ENCODE data around the gene UBE4A.

The UBE4A gene

DNA sequence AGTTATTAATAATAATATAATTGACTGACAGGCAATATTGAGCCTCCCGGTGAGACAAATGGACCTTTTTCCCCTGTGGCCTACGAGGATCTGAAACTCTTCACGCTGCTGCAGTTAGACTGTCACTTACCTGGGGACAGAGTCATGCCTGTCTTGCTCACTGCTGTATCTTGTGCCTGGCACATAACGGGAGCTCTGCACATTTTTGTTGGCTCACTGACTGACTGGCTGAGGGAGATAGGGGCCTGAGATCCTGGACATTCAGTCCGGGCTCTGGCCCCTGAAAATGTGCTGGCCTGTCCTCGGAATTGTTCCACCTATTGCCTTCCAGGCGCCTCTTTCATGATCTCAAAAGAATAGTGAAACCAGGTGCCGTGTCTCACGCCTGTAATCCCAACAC is 16.2 kb upstream of the UBE4A start:
- TF ChIP-seq POLR2AphosphoS5 (IDR thresholded peaks at IDR 0.05; ENCODE audit: low read depth, low read length) (no peak), POLR2A (IDR thresholded peaks at IDR 0.05; ENCODE audit: low read depth, low read length) (no peak), TAF1 (IDR thresholded peaks at IDR 0.05; ENCODE audit: borderline replicate concordance, low read depth, low read length) (no peak)
- FAIRE-seq (no peak), DNase-seq (ENCODE audit: insufficient read length) (no peak)

DNA sequence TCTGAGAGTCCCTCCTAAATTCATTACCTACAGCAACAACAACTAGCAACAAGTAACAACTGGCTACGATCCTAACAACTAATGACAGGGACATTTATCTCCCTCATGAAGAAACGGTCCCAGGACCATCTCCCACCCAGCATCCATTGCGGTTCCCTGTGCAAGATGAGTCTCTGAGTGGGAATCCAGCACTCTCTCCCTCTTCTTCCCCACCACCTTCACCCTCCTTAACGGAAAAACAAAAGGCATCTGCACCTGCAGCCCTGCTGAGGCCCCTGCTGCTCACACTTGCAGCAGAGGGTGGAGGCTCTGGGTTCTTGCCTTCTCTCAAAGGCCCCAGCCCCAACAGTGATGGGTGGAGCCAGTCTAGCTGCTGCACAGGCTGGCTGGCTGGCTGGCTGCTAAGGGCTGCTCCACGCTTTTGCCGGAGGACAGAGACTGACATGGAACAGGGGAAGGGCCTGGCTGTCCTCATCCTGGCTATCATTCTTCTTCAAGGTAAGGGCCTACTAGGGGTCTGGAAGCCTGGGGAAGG is 15.4 kb upstream of the UBE4A start, which contains the start of gene CD3G:
CD3G (plus strand) TSS at position 364 of the 535 bp plus-strand sequence; CDS start at position 444, 80 bp downstream.
- no peak for FAIRE-seq
- no peak for DNase-seq (ENCODE audit: insufficient read length)
- TF ChIP-seq POLR2A (IDR thresholded peaks at IDR 0.05; ENCODE audit: low read depth, low read length) (no peak), TAF1 (IDR thresholded peaks at IDR 0.05; ENCODE audit: borderline replicate concordance, low read depth, low read length) (no peak), POLR2AphosphoS5 (IDR thresholded peaks at IDR 0.05; ENCODE audit: low read depth, low read length) (no peak)

DNA sequence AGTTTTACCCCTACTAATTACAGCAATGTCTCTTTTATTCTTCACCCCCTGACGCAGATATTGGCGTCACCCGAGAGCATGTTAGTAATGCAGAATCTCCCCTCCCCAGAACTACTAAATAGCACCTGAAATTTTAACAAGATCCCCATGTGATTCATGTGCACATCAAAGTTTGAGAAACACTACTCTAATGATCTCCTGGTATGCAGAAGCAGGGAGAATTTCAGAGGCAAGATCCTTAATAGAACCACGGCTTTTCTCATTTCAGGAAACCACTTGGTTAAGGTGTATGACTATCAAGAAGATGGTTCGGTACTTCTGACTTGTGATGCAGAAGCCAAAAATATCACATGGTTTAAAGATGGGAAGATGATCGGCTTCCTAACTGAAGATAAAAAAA is 9.9 kb upstream of the UBE4A start:
- TF ChIP-seq TAF1 (IDR thresholded peaks at IDR 0.05; ENCODE audit: borderline replicate concordance, low read depth, low read length) (no peak), POLR2A (IDR thresholded peaks at IDR 0.05; ENCODE audit: low read depth, low read length) (no peak)
- no peak for FAIRE-seq
- no peak for DNase-seq (ENCODE audit: insufficient read length)

DNA sequence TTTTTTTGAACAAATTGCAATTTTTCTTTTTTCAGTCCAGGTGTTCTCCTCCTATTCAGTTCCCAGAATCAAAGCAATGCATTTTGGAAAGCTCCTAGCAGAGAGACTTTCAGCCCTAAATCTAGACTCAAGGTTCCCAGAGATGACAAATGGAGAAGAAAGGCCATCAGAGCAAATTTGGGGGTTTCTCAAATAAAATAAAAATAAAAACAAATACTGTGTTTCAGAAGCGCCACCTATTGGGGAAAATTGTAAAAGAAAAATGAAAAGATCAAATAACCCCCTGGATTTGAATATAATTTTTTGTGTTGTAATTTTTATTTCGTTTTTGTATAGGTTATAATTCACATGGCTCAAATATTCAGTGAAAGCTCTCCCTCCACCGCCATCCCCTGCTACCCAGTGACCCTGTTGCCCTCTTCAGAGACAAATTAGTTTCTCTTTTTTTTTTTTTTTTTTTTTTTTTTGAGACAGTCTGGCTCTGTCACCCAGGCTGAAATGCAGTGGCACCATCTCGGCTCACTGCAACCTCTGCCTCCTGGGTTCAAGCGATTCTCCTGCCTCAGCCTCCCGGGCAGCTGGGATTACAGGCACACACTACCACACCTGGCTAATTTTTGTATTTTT is 6.2 kb upstream of the UBE4A start:
- DNase-seq (ENCODE audit: insufficient read length) (no peak), FAIRE-seq (peak; percentile 46)
- TF ChIP-seq POLR2AphosphoS5 (IDR thresholded peaks at IDR 0.05; ENCODE audit: low read depth, low read length) = no peak
- no peak for TF ChIP-seq TAF1 (IDR thresholded peaks at IDR 0.05; ENCODE audit: borderline replicate concordance, low read depth, low read length)
- TF ChIP-seq POLR2A (IDR thresholded peaks at IDR 0.05; ENCODE audit: low read depth, low read length) = no peak

DNA sequence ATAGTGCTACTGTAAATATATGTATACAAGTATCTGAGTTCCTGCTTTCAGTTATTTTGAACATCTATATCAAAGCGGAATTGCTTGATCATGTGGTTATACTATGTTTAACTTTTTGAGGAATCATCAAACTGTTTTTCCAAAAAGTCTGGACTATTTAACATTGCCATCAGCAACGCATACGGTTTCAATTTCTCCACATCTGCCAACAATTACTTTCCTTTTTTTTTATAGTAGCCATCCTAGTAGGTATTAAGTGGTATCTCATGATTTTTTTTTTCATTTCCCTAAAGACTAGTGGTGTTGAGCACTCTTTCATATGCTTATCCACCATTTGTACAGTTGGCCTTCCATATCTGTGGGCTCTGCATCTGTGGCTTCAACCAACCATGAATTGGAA is 1.3 kb upstream of the UBE4A start:
- DNase-seq (ENCODE audit: insufficient read length) = no peak
- no peak for FAIRE-seq

DNA sequence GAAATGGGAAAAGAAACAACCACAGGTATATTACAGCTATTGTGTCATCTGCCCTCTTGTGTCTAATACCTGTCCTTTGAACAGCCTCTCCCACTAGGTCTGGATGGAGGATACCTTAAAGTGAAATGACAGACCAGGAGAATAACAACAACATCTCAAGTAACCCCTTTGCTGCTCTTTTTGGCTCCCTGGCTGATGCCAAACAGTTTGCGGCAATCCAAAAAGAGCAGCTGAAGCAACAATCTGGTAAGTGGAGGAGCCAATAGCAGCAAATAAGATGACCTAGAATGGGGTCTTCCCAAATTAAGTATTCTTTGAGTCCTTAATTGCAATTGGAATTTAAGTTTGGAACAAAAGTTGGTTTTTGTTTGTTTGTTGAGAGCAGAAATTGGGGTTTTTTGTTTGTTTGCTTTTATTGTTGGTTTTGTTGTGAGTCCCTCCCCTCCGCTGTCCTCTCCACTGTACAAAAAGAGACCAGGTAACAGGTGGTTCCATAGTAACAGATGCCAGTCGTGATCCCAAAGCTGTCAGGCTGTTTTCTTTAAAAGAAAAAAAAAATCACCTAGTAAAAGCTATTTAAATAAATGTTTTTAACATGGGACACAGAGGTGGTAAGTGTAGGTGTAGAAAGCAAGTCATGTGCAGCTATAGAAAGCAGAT is 5.7 kb downstream of the UBE4A start:
- no peak for FAIRE-seq
- TF ChIP-seq TAF1 (IDR thresholded peaks at IDR 0.05; ENCODE audit: borderline replicate concordance, low read depth, low read length) = no peak
- no peak for TF ChIP-seq POLR2A (IDR thresholded peaks at IDR 0.05; ENCODE audit: low read depth, low read length)
- no peak for DNase-seq (ENCODE audit: insufficient read length)

More for the DNA sequence above, 1.3 kb upstream of the UBE4A start:
- TF ChIP-seq POLR2A (IDR thresholded peaks at IDR 0.05; ENCODE audit: low read depth, low read length) (no peak), TAF1 (IDR thresholded peaks at IDR 0.05; ENCODE audit: borderline replicate concordance, low read depth, low read length) (no peak), POLR2AphosphoS5 (IDR thresholded peaks at IDR 0.05; ENCODE audit: low read depth, low read length) (no peak)

DNA sequence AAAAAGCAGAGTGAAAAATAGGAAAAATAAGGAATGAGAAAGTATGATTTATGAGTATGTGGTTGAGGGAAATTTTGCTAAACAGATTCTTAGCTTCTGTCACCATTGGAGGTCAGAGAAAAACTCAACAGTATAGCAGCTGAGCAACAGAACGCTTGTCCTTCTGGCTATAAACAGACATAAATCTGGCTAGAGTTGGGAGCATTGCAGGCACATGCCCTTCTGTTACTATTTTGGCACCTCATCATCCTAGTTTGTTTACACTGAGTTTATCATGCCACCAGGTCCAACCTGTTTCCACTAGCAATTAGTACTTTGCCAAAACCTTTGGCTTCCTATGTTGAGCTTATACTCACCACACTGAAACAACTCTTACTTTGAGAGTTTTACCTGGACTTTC is 6.9 kb downstream of the UBE4A start:
- TF ChIP-seq POLR2A (IDR thresholded peaks at IDR 0.05; ENCODE audit: low read depth, low read length) = no peak
- no peak for TF ChIP-seq TAF1 (IDR thresholded peaks at IDR 0.05; ENCODE audit: borderline replicate concordance, low read depth, low read length)
- no peak for TF ChIP-seq POLR2AphosphoS5 (IDR thresholded peaks at IDR 0.05; ENCODE audit: low read depth, low read length)
- DNase-seq (ENCODE audit: insufficient read length) = no peak
- peak; percentile 63 for FAIRE-seq

DNA sequence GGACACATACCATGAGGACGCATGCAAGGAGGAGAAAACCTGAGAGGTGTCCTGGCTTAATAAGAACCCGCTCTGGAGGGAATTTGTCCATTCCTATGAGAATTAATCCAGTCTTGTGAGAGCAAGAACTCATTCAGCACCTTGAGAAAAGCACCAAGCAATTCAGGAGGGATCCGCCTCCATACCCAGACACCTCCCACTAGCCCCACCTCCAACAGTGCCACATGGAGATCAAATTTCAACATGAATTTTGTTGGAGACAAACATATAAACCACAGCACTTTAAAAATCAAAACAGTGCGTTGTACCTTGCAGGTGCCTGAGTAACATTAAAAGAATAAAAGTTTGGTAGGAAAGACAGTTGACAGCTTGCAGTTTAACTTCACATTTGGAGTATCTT is 11.4 kb downstream of the UBE4A start:
- TF ChIP-seq TAF1 (IDR thresholded peaks at IDR 0.05; ENCODE audit: borderline replicate concordance, low read depth, low read length) (no peak), POLR2AphosphoS5 (IDR thresholded peaks at IDR 0.05; ENCODE audit: low read depth, low read length) (no peak), POLR2A (IDR thresholded peaks at IDR 0.05; ENCODE audit: low read depth, low read length) (no peak)
- no peak for DNase-seq (ENCODE audit: insufficient read length)
- FAIRE-seq = no peak

DNA sequence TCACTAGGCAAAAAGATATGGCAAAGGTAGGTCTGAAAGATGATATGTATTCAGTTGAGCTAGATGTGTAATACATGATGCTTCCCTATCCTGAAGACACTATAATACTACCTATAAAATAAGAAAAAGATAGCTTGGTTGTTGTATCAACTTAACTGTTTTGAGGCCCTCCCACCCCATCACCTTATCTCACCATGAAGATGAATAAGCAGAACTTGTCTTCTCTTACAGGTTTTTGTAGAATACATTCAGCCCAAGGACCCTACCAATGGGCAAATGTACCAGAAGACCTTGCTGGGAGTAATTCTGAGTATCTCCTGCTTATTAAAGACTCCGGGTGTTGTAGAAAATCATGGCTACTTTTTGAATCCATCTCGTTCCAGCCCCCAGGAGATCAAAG is 13.9 kb downstream of the UBE4A start:
- DNase-seq (ENCODE audit: insufficient read length) (no peak), FAIRE-seq (no peak)
- TF ChIP-seq TAF1 (IDR thresholded peaks at IDR 0.05; ENCODE audit: borderline replicate concordance, low read depth, low read length) = no peak
- no peak for TF ChIP-seq POLR2A (IDR thresholded peaks at IDR 0.05; ENCODE audit: low read depth, low read length)
- TF ChIP-seq POLR2AphosphoS5 (IDR thresholded peaks at IDR 0.05; ENCODE audit: low read depth, low read length) = no peak

DNA sequence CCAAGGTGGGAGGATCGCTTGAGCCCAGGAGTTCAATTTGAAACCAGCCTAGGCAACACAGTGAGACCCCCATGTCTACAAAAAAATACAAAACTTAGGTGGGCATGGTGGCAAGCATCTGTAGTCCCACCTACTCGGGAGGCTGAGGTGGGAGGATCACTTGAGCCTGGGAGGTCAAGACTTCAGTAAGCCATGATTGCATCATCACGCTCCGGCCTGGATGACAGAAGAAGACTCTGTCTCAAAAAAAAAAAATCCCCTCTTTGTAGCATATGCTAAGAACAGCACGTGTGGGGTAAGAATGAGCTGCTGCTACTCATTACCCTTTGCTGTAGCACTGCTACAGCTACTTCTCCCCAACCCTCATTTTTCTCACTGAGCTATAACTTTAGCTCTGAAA is 14.5 kb downstream of the UBE4A start:
- TF ChIP-seq TAF1 (IDR thresholded peaks at IDR 0.05; ENCODE audit: borderline replicate concordance, low read depth, low read length) = no peak
- no peak for TF ChIP-seq POLR2A (IDR thresholded peaks at IDR 0.05; ENCODE audit: low read depth, low read length)
- no peak for TF ChIP-seq POLR2AphosphoS5 (IDR thresholded peaks at IDR 0.05; ENCODE audit: low read depth, low read length)
- FAIRE-seq = no peak
- no peak for DNase-seq (ENCODE audit: insufficient read length)

DNA sequence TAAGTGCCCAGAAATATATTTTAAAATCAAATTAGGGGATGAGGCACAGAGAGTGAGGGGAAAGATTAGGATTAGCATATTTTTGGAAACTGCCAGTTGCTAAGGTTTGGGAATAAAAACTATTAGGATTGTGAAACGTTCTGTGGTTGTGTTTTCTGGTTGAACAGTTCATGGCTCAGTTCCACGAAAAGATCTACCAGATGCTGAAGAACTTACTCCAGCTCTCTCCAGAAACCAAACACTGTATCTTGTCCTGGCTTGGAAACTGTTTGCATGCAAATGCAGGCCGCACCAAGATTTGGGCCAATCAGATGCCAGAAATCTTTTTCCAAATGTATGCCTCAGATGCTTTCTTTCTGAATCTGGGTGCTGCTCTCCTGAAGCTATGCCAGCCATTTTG is 15.3 kb downstream of the UBE4A start:
- no peak for FAIRE-seq
- no peak for TF ChIP-seq POLR2AphosphoS5 (IDR thresholded peaks at IDR 0.05; ENCODE audit: low read depth, low read length)
- TF ChIP-seq POLR2A (IDR thresholded peaks at IDR 0.05; ENCODE audit: low read depth, low read length) = no peak
- no peak for TF ChIP-seq TAF1 (IDR thresholded peaks at IDR 0.05; ENCODE audit: borderline replicate concordance, low read depth, low read length)
- DNase-seq (ENCODE audit: insufficient read length) = no peak

DNA sequence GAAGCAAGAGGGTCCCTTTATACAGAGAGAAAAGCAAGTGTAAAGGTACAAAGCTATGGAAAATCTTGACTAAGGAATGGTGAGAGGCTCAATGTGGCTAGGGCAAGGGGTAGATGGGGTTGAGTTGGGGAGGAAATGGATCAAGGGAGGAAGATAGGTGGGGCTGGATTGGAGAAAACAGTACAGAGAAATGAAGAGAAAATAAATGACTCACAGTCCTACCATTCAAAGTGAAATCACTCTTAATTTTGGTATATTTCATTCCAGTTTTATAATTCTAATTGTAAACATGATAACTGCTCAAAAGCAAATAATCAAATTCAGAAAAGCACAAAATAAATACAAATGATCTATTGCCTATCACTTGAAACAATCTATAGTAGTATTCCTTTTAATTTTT is 16.6 kb downstream of the UBE4A start:
- DNase-seq (ENCODE audit: insufficient read length) (no peak), FAIRE-seq (no peak)
- TF ChIP-seq TAF1 (IDR thresholded peaks at IDR 0.05; ENCODE audit: borderline replicate concordance, low read depth, low read length) = no peak
- TF ChIP-seq POLR2A (IDR thresholded peaks at IDR 0.05; ENCODE audit: low read depth, low read length) = no peak
- no peak for TF ChIP-seq POLR2AphosphoS5 (IDR thresholded peaks at IDR 0.05; ENCODE audit: low read depth, low read length)
